IMR-90 (cell line): ENCODE data around the gene APMAP. TPM values are rescaled to one million over a fixed set of nuclear protein-coding genes. Genes with fewer than 3 reads are reported as not detected.

Source experiments
- ATAC-seq: fragments of 200-7000 bp; cut with Tn5 transposase; 2 replicates; pipeline ENCODE4 v1.9.1; 2020; ENCODE audit warnings: low read depth, mild to moderate bottlenecking, moderate library complexity
- BruUV-seq: library from RNA; stranded (reverse); fragments of 400-500 nt; replicated peaks from 2 replicates; lab custom pipeline; 2021; lab: Mats Ljungman, UMichigan
- CTCF ChIA-PET: fragments of 300-600 bp; formaldehyde crosslinking; extraction: SDS; loops from one replicate; lab custom pipeline; 2021; ENCODE audit warnings: antibody characterized with exemption; lab: Yijun Ruan, JAX
- POLR2A ChIA-PET: fragments of 300-600 bp; sonication (Branson Sonifier 250); formaldehyde crosslinking; loops from one replicate; lab custom pipeline; 2022; ENCODE audit warnings: antibody characterized with exemption; ENCODE audit not compliant: unreplicated experiment; lab: Charles Lee
- DNase-seq: peaks from one replicate; pipeline ENCODE4 v3.0.0; 2013
- H2AFZ ChIP-seq: replicated peaks from 2 replicates; pipeline ENCODE3; 2013; ENCODE audit warnings: low read length, mild to moderate bottlenecking; ENCODE audit not compliant: poor library complexity
- H2AK5ac ChIP-seq: 2 replicates; pipeline ENCODE4 v1.6.1; 2013; ENCODE audit warnings: low read depth, low read length, inconsistent platforms
- H2AK9ac ChIP-seq: replicated peaks from 2 replicates; pipeline ENCODE3; 2013; ENCODE audit warnings: mild to moderate bottlenecking, low read depth, low read length, moderate library complexity; ENCODE audit not compliant: poor library complexity
- H2BK120ac ChIP-seq: 2 replicates; pipeline ENCODE4 v1.6.1; 2013; ENCODE audit warnings: low read depth, low read length, inconsistent platforms
- H2BK15ac ChIP-seq: 3 replicates; pipeline ENCODE4 v1.6.1; 2013; ENCODE audit warnings: low read depth, low read length, inconsistent platforms
- H2BK20ac ChIP-seq: 2 replicates; pipeline ENCODE4 v1.6.1; 2013; ENCODE audit warnings: low read depth, mild to moderate bottlenecking, inconsistent platforms, low read length, moderate library complexity
- H2BK5ac ChIP-seq: 2 replicates; pipeline ENCODE4 v1.6.1; 2013; ENCODE audit warnings: mild to moderate bottlenecking, low read depth, low read length, inconsistent platforms; ENCODE audit not compliant: poor library complexity, severe bottlenecking
- H3K14ac ChIP-seq: replicated peaks from 2 replicates; pipeline ENCODE4 v1.6.1; 2013; ENCODE audit warnings: low read depth, low read length, inconsistent platforms
- H3K18ac ChIP-seq: 2 replicates; pipeline ENCODE4 v1.6.1; 2013; ENCODE audit warnings: low read depth, low read length, control low read depth
- H3K23ac ChIP-seq: 2 replicates; pipeline ENCODE4 v1.6.1; 2013; ENCODE audit warnings: low read depth, low read length, inconsistent platforms
- H3K27ac ChIP-seq: 2 replicates; pipeline ENCODE4 v1.5.1; 2013; ENCODE audit warnings: mild to moderate bottlenecking, control low read depth, low read length; ENCODE audit not compliant: insufficient read depth
- H3K27me3 ChIP-seq: 2 replicates; pipeline ENCODE4 v1.6.1; 2013; ENCODE audit warnings: low read length; ENCODE audit not compliant: control insufficient read depth, insufficient read depth
- H3K36me3 ChIP-seq: 2 replicates; pipeline ENCODE4 v1.6.1; 2013; ENCODE audit warnings: low read length, mixed read lengths; ENCODE audit not compliant: control insufficient read depth, insufficient read depth
- H3K4ac ChIP-seq: 2 replicates; pipeline ENCODE4 v1.6.1; 2013; ENCODE audit warnings: low read depth, low read length, inconsistent platforms
- H3K4me1 ChIP-seq: 2 replicates; pipeline ENCODE4 v1.6.1; 2013; ENCODE audit warnings: low read length, mixed read lengths; ENCODE audit not compliant: control insufficient read depth, insufficient read depth
- H3K4me2 ChIP-seq: 2 replicates; pipeline ENCODE4 v1.6.1; 2013; ENCODE audit warnings: low read depth, mild to moderate bottlenecking, control low read depth, low read length, moderate library complexity
- H3K4me3 ChIP-seq: 2 replicates; pipeline ENCODE4 v1.5.1; 2013; ENCODE audit warnings: low read depth, mild to moderate bottlenecking, control low read depth, low read length, moderate library complexity; ENCODE audit not compliant: insufficient read depth
- H3K56ac ChIP-seq: 2 replicates; pipeline ENCODE4 v1.6.1; 2013; ENCODE audit warnings: low read length, inconsistent platforms; ENCODE audit not compliant: insufficient read depth; ENCODE audit errors: extremely low read depth
- H3K79me1 ChIP-seq, 2 experiments: 2 replicates each; pipeline ENCODE4 v1.6.1; 2013; ENCODE audit warnings: low read length in 2 of 2, inconsistent platforms in 1 of 2, low read depth in 1 of 2
- H3K9ac ChIP-seq: 2 replicates; pipeline ENCODE4 v1.6.1; 2013; ENCODE audit warnings: low read depth, low read length, control low read depth
- H3K9me1 ChIP-seq: 2 replicates; pipeline ENCODE4 v1.6.1; 2013; ENCODE audit warnings: low read length, inconsistent platforms; ENCODE audit not compliant: insufficient read depth
- H3K9me3 ChIP-seq: 2 replicates; pipeline ENCODE4 v1.6.1; 2013; ENCODE audit warnings: low read length; ENCODE audit not compliant: control insufficient read depth, insufficient read depth
- H4K20me1 ChIP-seq: 2 replicates; pipeline ENCODE4 v1.6.1; 2013; ENCODE audit warnings: low read length, inconsistent platforms; ENCODE audit not compliant: insufficient read depth
- H4K5ac ChIP-seq: 2 replicates; pipeline ENCODE4 v1.6.1; 2013; ENCODE audit warnings: mild to moderate bottlenecking, low read depth, low read length, control low read depth
- H4K8ac ChIP-seq, 2 experiments: 2 replicates each; pipeline ENCODE4 v1.6.1; 2013; ENCODE audit warnings: low read depth in 2 of 2, low read length in 2 of 2, control low read depth in 1 of 2, inconsistent platforms in 1 of 2
- H4K91ac ChIP-seq: 2 replicates; pipeline ENCODE4 v1.6.1; 2013; ENCODE audit warnings: low read depth, low read length, inconsistent platforms; ENCODE audit not compliant: insufficient read depth
- BHLHE40 ChIP-seq: fragments of 150-350 bp; IDR thresholded peaks from 2 replicates; pipeline ENCODE4 v1.6.1; 2016; ENCODE audit warnings: mild to moderate bottlenecking, low read depth, low read length
- CEBPB ChIP-seq: IDR thresholded peaks from 2 replicates; pipeline ENCODE4 v1.6.1; 2012; ENCODE audit warnings: low read depth, low read length, improper control_type of control experiment
- ELK1 ChIP-seq: fragments of 150-350 bp; IDR thresholded peaks from 2 replicates; pipeline ENCODE4 v1.6.1; 2016; ENCODE audit warnings: low read depth, mild to moderate bottlenecking, low read length, moderate library complexity, borderline replicate concordance
- FOS ChIP-seq: fragments of 150-350 bp; IDR thresholded peaks from 2 replicates; pipeline ENCODE4 v1.6.1; 2016; ENCODE audit warnings: low read depth, low read length
- RFX5 ChIP-seq: IDR thresholded peaks from 2 replicates; pipeline ENCODE4 v1.8.0; 2012; ENCODE audit warnings: low read depth, mild to moderate bottlenecking, low read length, moderate library complexity
- SMC3 ChIP-seq: fragments of 150-350 bp; IDR thresholded peaks from 2 replicates; pipeline ENCODE4 v1.6.1; 2016; ENCODE audit warnings: low read depth, mild to moderate bottlenecking, antibody characterized with exemption, low read length, moderate library complexity
- WGBS, 2 experiments: methylation state at CpG; one replicate each; pipeline versions ENCODE4 v1.1.5 to v1.1.7; 2013; ENCODE audit warnings: missing lambda C conversion rate in 2 of 2; ENCODE audit not compliant: insufficient read length in 1 of 2; ENCODE audit errors: extremely low coverage in 2 of 2; 5-methylcytosine and 5-hydroxymethylcytosine counted together
- dilution Hi-C: fragments of 300-500 bp; cut with HindIII; formaldehyde crosslinking; loops from one replicate; pipeline ENCODE4 v1.14.3; 2018; ENCODE audit warnings: low sequenced_read_pairs; ENCODE audit not compliant: unreplicated experiment
- in situ Hi-C: fragments of 300-500 bp; cut with MboI; formaldehyde crosslinking; loops from 3 replicates; pipeline ENCODE4 v1.14.3; 2019; ENCODE audit warnings: low sequenced_read_pairs, inconsistent platforms, mixed read lengths
- intact Hi-C: fragments of 100-400 bp; cut with micrococcal nuclease; formaldehyde crosslinking; loops from 2 replicates; pipeline ENCODE4 v1.10.0; 2022
- polyA plus RNA-seq, 3 experiments: library from polyadenylated mRNA; depleted of rRNA; stranded (reverse); fragments of >200 nt; gene quantifications; 2 replicates each; pipeline ENCODE4 v1.2.3, GENCODE V29; 2012; ENCODE audit warnings: low replicate concordance in 1 of 3
- total RNA-seq: library from RNA; depleted of rRNA; stranded (reverse); fragments of >200 nt; gene quantifications from 2 replicates; pipeline ENCODE4 v1.2.3, GENCODE V29; 2012

APMAP gene
- total and polyA plus RNA-seq, 2 of the 4 experiments (the other 2 are of a cell fraction), result 67.2 to 88.8 TPM

- Histone ChIP-seq H3K4me1 (no peaks in the 10 kb centered on the region), H3K4ac (no peak overlapping the region), H2BK120ac (no peak overlapping the region), H3K27me3 (no peaks in the 10 kb centered on the region; the same call in none of the 2 replicates), H3K9me3 (no peaks in the 10 kb centered on the region), H3K14ac (no peak overlapping the region), H3K18ac (no peak overlapping the region), H2BK20ac (no peak overlapping the region), H3K36me3 (no peaks in the 10 kb centered on the region), H3K56ac (no peak overlapping the region), H2AK9ac (no peak overlapping the region), H3K4me3 (no peak overlapping the region), H3K9me1 (no peaks in the 10 kb centered on the region), H2AFZ (no peak overlapping the region), H2BK5ac (no peak overlapping the region), H3K79me1 (no peaks in the 10 kb centered on the region), H2BK15ac (no peak overlapping the region), H4K20me1 (no peaks in the 10 kb centered on the region), H3K27ac (no peak overlapping the region), H4K5ac (no peak overlapping the region), H3K9ac (no peak overlapping the region), H4K8ac (no peak overlapping the region), H4K91ac (no peak overlapping the region), H3K23ac (no peak overlapping the region), H3K4me2 (no peak overlapping the region), H2AK5ac (no peak overlapping the region)
- intact Hi-C loops (no loop called here), in situ Hi-C loops (no loop called here), dilution Hi-C loops (no loop called here)
- no TSS peak for BruUV-seq
- DNase-seq (no peak), ATAC-seq (no peak)
- CTCF ChIA-PET, result no interaction called here
- POLR2A ChIA-PET, result no interaction called here
- TF ChIP-seq ELK1, result no peak
- no peak for TF ChIP-seq BHLHE40
- no peak for TF ChIP-seq RFX5
- TF ChIP-seq CEBPB, result no peak
- TF ChIP-seq FOS, result no peak
- TF ChIP-seq SMC3, result no peak
- WGBS, 2 experiments, result 87% methylated on average over 2 of the region's 4 CpGs; no CpG with 5 or more reads in 1 of the 2 experiments
Observed at GRCh38 chr20:25025986-25026605, 33.5 kb upstream of the APMAP start.
